CD14-positive monocyte (primary cell): ENCODE measurements around the gene ZFYVE21. TPM values are rescaled to one million over a fixed set of nuclear protein-coding genes. Genes with fewer than 3 reads are reported as not detected.

Source experiments
- DNase-seq, 3 donors: peaks; one replicate each; pipeline ENCODE4 v3.0.0-alpha.2; 2011 to 2022
- H2AFZ ChIP-seq: 2 replicates; pipeline ENCODE4 v1.6.0; 2012; ENCODE audit warnings: mild to moderate bottlenecking, low read depth, low read length, inconsistent platforms; ENCODE audit not compliant: insufficient read depth, poor library complexity, severe bottlenecking
- H3K27ac ChIP-seq, 2 donors: 1 replicate in 1 of 2; 2 replicates in 1 of 2; pipeline ENCODE4 v1.5.1; 2012 to 2013; ENCODE audit warnings: low read length in 2 of 2, control low read depth in 1 of 2, inconsistent platforms in 1 of 2, low read depth in 1 of 2, mild to moderate bottlenecking in 1 of 2
- H3K27me3 ChIP-seq, 2 donors: one replicate each; pipeline versions ENCODE4 v1.6.0 to v1.6.1; 2011 to 2013; ENCODE audit warnings: low read length in 2 of 2; ENCODE audit not compliant: control insufficient read depth in 2 of 2, insufficient read depth in 2 of 2
- H3K36me3 ChIP-seq, 2 donors: replicated peaks in 1 of 2; 1 replicate in 1 of 2; 2 replicates in 1 of 2; pipeline versions ENCODE4 v1.5.1 to v1.6.1; 2012 to 2013; ENCODE audit warnings: low read length in 2 of 2, control low read depth in 1 of 2, inconsistent platforms in 1 of 2, mild to moderate bottlenecking in 1 of 2; ENCODE audit not compliant: insufficient read depth in 2 of 2, control insufficient read depth in 1 of 2
- H3K4me1 ChIP-seq, 2 donors: 1 replicate in 1 of 2; 2 replicates in 1 of 2; pipeline versions ENCODE4 v1.5.1 to v1.6.1; 2012 to 2013; ENCODE audit warnings: low read length in 2 of 2, control low read depth in 1 of 2, inconsistent platforms in 1 of 2, mild to moderate bottlenecking in 1 of 2, moderate library complexity in 1 of 2; ENCODE audit not compliant: insufficient read depth in 2 of 2, control insufficient read depth in 1 of 2
- H3K4me2 ChIP-seq: replicated peaks from 2 replicates; pipeline ENCODE3; 2012; ENCODE audit warnings: low read length, moderate library complexity, mild to moderate bottlenecking; ENCODE audit not compliant: poor library complexity, severe bottlenecking; ENCODE audit errors: extremely low read depth
- H3K4me3 ChIP-seq, 3 experiments: fragments of 200-600 bp in 1 of 3; sonication (generic) in 1 of 3; replicated peaks in 1 of 3; 1 replicate in 2 of 3; 2 replicates in 1 of 3; pipeline ENCODE4 v1.5.1; 2011 to 2013; ENCODE audit warnings: low read length in 3 of 3, mild to moderate bottlenecking in 3 of 3, control low read depth in 2 of 3, low read depth in 2 of 3, inconsistent platforms in 1 of 3, moderate library complexity in 1 of 3
- H3K79me2 ChIP-seq: 2 replicates; pipeline ENCODE4 v1.6.0; 2012; ENCODE audit warnings: mild to moderate bottlenecking, control low read depth, inconsistent platforms, low read length, moderate library complexity; ENCODE audit not compliant: insufficient read depth
- H3K9ac ChIP-seq: 2 replicates; pipeline ENCODE4 v1.6.0; 2017; ENCODE audit warnings: low read length, mild to moderate bottlenecking; ENCODE audit not compliant: insufficient read depth, poor library complexity, severe bottlenecking
- H3K9me3 ChIP-seq, 2 donors: replicated peaks in 1 of 2; 1 replicate in 1 of 2; 2 replicates in 1 of 2; pipeline versions ENCODE4 v1.5.1 to v1.6.1; 2012 to 2013; ENCODE audit warnings: low read length in 2 of 2, control low read depth in 1 of 2; ENCODE audit not compliant: control insufficient read depth in 1 of 2, insufficient read depth in 1 of 2
- H4K20me1 ChIP-seq: 2 replicates; pipeline ENCODE4 v1.6.0; 2012; ENCODE audit warnings: mild to moderate bottlenecking, low read length, control low read depth, moderate library complexity; ENCODE audit not compliant: insufficient read depth
- H3K27ac Mint-ChIP-seq, 7 donors: one replicate each; pipeline ENCODE4 v1.8.0; 2020; ENCODE audit warnings: mild to moderate bottlenecking in 7 of 7, mixed read lengths in 7 of 7, moderate library complexity in 6 of 7, inconsistent platforms in 2 of 7
- H3K27me3 Mint-ChIP-seq, 3 donors: one replicate each; pipeline ENCODE4 v1.8.0; 2021 to 2022; ENCODE audit warnings: low read depth in 3 of 3, mild to moderate bottlenecking in 3 of 3, mixed read lengths in 3 of 3, moderate library complexity in 3 of 3, inconsistent platforms in 1 of 3
- H3K36me3 Mint-ChIP-seq, 2 donors: one replicate each; pipeline ENCODE4 v1.8.0; 2020; ENCODE audit warnings: mixed read lengths in 2 of 2, inconsistent platforms in 1 of 2, mild to moderate bottlenecking in 1 of 2
- H3K4me1 Mint-ChIP-seq: one replicate; pipeline ENCODE4 v1.8.0; 2020; ENCODE audit warnings: mild to moderate bottlenecking, mixed read lengths
- H3K4me3 Mint-ChIP-seq, 2 donors: one replicate each; pipeline ENCODE4 v1.8.0; 2020; ENCODE audit warnings: mild to moderate bottlenecking in 2 of 2, mixed read lengths in 2 of 2, moderate library complexity in 1 of 2
- H3K9me3 Mint-ChIP-seq, 7 donors: one replicate each; pipeline ENCODE4 v1.8.0; 2020 to 2022; ENCODE audit warnings: mixed read lengths in 7 of 7, mild to moderate bottlenecking in 6 of 7, moderate library complexity in 6 of 7, inconsistent platforms in 2 of 7
- WGBS: methylation state at CpG from one replicate; pipeline ENCODE4 v1.1.5; 2013; ENCODE audit warnings: missing lambda C conversion rate; ENCODE audit not compliant: insufficient coverage; 5-methylcytosine and 5-hydroxymethylcytosine counted together
- intact Hi-C, 2 donors: fragments of 100-400 bp; cut with micrococcal nuclease; formaldehyde crosslinking; loops; one replicate each; pipeline versions ENCODE4 v1.15.0 to v1.15.1; 2023
- polyA plus RNA-seq, 3 donors: library from polyadenylated mRNA; depleted of rRNA in 1 of 3; unstranded in 2 of 3; stranded (reverse) in 1 of 3; fragments of 300-500 nt in 2 of 3; fragments of >200 nt in 1 of 3; fragmentation: Illumina TruSeq in 2 of 3; gene quantifications; 1 replicate in 2 of 3; 2 replicates in 1 of 3; pipeline ENCODE4 v1.2.3, GENCODE V29; 2012 to 2021
- TF ChIP-seq, protein P1 (sequence below): fragments of 200-600 bp; IDR thresholded peaks from one replicate; pipeline ENCODE4 v1.8.0; 2022; ENCODE audit warnings: antibody characterized with exemption, mild to moderate bottlenecking

ZFYVE21 gene
- polyA plus RNA-seq, 3 donors: 22.1 to 36.5 (median 33.1) TPM

DNA sequence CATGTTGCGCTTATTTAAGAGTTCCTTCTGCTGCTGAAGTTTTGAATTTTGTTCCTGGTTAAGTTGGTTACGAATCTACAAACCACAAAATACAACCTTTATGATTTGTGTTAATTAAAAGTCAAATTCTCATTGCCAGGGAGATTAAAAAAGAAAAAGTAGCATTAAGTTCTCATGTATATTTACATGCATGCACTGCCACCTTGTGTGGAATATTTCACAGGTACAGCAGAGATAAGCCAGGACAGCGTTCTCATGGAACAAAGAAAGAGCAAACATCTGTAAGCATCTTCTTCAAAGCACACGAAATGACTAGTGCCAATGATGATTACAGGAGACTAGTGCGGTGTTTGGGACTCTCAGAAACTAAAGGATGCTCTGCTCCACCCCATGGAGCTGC, 34.2 kb downstream of the ZFYVE21 start:
- no peak overlapping the region for H3K27ac ChIP-seq
- Mint-ChIP-seq H3K4me1 (no peaks in the 10 kb centered on the region), H3K36me3 (no peaks in the 10 kb centered on the region), H3K4me3 (no peak overlapping the region), H3K9me3 (no peaks in the 10 kb centered on the region), H3K27me3 (peaks cover 0 to 4% (median 2%) of the 10 kb centered on the region in 3 donors), H3K27ac (no peak overlapping the region)
- H2AFZ ChIP-seq: no peak overlapping the region
- H3K9ac ChIP-seq: no peak overlapping the region
- intact Hi-C loops: no loop called here
- WGBS: 86% methylated on average over 3 of the region's 5 CpGs
- H3K4me2 ChIP-seq: no peak overlapping the region
- H3K4me3 ChIP-seq: no peak overlapping the region
- H4K20me1 ChIP-seq: no peaks in the 10 kb centered on the region
- DNase-seq: no peak
- H3K4me1 ChIP-seq: no peaks in the 10 kb centered on the region
- TF ChIP-seq, protein P1, sequence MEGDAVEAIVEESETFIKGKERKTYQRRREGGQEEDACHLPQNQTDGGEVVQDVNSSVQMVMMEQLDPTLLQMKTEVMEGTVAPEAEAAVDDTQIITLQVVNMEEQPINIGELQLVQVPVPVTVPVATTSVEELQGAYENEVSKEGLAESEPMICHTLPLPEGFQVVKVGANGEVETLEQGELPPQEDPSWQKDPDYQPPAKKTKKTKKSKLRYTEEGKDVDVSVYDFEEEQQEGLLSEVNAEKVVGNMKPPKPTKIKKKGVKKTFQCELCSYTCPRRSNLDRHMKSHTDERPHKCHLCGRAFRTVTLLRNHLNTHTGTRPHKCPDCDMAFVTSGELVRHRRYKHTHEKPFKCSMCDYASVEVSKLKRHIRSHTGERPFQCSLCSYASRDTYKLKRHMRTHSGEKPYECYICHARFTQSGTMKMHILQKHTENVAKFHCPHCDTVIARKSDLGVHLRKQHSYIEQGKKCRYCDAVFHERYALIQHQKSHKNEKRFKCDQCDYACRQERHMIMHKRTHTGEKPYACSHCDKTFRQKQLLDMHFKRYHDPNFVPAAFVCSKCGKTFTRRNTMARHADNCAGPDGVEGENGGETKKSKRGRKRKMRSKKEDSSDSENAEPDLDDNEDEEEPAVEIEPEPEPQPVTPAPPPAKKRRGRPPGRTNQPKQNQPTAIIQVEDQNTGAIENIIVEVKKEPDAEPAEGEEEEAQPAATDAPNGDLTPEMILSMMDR: no peak
- no peaks in the 10 kb centered on the region for H3K36me3 ChIP-seq
- no peaks in the 10 kb centered on the region for H3K27me3 ChIP-seq
- H3K9me3 ChIP-seq: no peaks in the 10 kb centered on the region
- no peaks in the 10 kb centered on the region for H3K79me2 ChIP-seq

DNA sequence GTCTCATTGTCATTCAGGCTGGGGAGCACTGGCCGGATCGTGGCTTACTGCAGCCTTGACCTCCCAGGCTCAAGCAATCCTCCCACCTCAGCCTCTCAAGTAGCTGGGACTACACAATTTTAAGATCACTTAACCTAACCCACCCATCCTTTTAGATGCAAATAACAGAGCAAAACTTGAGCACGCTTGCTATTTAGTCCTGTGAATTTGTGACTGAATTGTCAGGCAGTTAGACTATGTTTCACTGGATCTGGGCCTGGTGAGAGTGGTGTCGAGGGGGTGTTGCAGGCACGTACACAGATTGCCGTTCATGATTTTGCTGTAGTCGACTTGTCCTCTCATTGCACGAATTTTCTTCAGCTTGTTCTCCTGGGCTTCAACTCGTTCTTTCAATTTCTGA, 38.2 kb downstream of the ZFYVE21 start:
- Mint-ChIP-seq H3K27ac (no peak overlapping the region), H3K27me3 (peaks cover 0 to 6% (median 2%) of the 10 kb centered on the region in 3 donors), H3K36me3 (no peaks in the 10 kb centered on the region), H3K9me3 (no peaks in the 10 kb centered on the region), H3K4me3 (no peak overlapping the region), H3K4me1 (no peaks in the 10 kb centered on the region)
- Histone ChIP-seq H3K9ac (no peak overlapping the region), H3K9me3 (no peaks in the 10 kb centered on the region), H3K27ac (no peak overlapping the region), H3K27me3 (no peaks in the 10 kb centered on the region), H3K4me3 (no peak overlapping the region), H3K4me1 (no peaks in the 10 kb centered on the region), H3K4me2 (no peak overlapping the region), H3K79me2 (no peaks in the 10 kb centered on the region), H4K20me1 (no peaks in the 10 kb centered on the region), H3K36me3 (no peaks in the 10 kb centered on the region), H2AFZ (no peak overlapping the region)
- TF ChIP-seq, protein P1: no peak
- DNase-seq: no peak
- WGBS: 93% methylated on average over 8 of the region's 9 CpGs
- intact Hi-C loops: no loop called here
